Left lung (tissue), 10 donors: Measurements from ENCODE around the gene EBF3. TPM values are rescaled to one million over a fixed set of nuclear protein-coding genes. Genes with fewer than 3 reads are reported as not detected.

Source experiments
- ATAC-seq: fragments of 200-7000 bp; cut with Tn5 transposase; one replicate; pipeline ENCODE4 v1.9.1; 2020; ENCODE audit warnings: moderate library complexity
- DNase-seq, 4 donors: peaks; one replicate each; pipeline ENCODE4 v3.0.0-alpha.2; 2013 to 2020
- H3K27ac ChIP-seq, 2 donors: fragments of 200-600 bp; sonication (generic) in 1 of 2; one replicate each; pipeline versions ENCODE4 v1.5.0 to v1.8.0; 2020 to 2021
- H3K27me3 ChIP-seq, 2 donors: fragments of 200-600 bp; sonication (generic) in 1 of 2; one replicate each; pipeline versions ENCODE4 v1.5.0 to v1.8.0; 2020 to 2021
- H3K36me3 ChIP-seq, 2 donors: fragments of 200-600 bp; sonication (generic) in 1 of 2; one replicate each; pipeline versions ENCODE4 v1.5.0 to v1.8.0; 2020 to 2021
- H3K4me1 ChIP-seq, 2 donors: fragments of 200-600 bp; one replicate each; pipeline ENCODE4 v1.8.0; 2021
- H3K4me3 ChIP-seq, 2 donors: fragments of 200-600 bp; sonication (generic) in 1 of 2; one replicate each; pipeline versions ENCODE4 v1.5.0 to v1.8.0; 2020 to 2021; ENCODE audit warnings: mild to moderate bottlenecking in 1 of 2
- H3K9me3 ChIP-seq, 2 donors: fragments of 200-600 bp; sonication (generic) in 1 of 2; one replicate each; pipeline versions ENCODE4 v1.5.0 to v1.8.0; 2020 to 2021
- CTCF ChIP-seq, 2 donors: fragments of 200-600 bp; sonication (generic) in 1 of 2; IDR thresholded peaks; one replicate each; pipeline versions ENCODE4 v1.5.0 to v1.8.0; 2021; ENCODE audit warnings: antibody characterized with exemption in 2 of 2
- intact Hi-C, 2 donors: fragments of 100-400 bp; cut with DNase I; formaldehyde crosslinking; loops; one replicate each; pipeline versions ENCODE4 v1.11.2 to v1.14.2; 2022
- polyA plus RNA-seq, 6 donors: library from polyadenylated mRNA; unstranded; fragments of 120-200 nt; gene quantifications; one replicate each; pipeline ENCODE4 v1.2.1, GENCODE V29; 2013; ENCODE audit not compliant: insufficient read length in 6 of 6
- total RNA-seq, 2 donors: library from RNA; stranded (reverse); fragmentation: NEBNext Ultra II Directional; extraction: Animal tissue kit (Norgen Biotek cat#: 25700); gene quantifications; one replicate each; pipeline ENCODE4 v1.2.1, GENCODE V29; 2021
- donor health status: DM: no; HTN: yes; CAD: no.
- donor health status: DM: no; HTN: no; CAD: no.

Gene EBF3
- total and polyA plus RNA-seq, 8 donors = 0.10 to 2.0 (median 1.4) TPM; not detected in 1

- no peak overlapping the region for H3K27ac ChIP-seq
- no peak overlapping the region for H3K4me3 ChIP-seq
- no peak for DNase-seq
- no peaks in the 10 kb centered on the region for H3K4me1 ChIP-seq
- TF ChIP-seq CTCF (IDR thresholded peaks at IDR 0.05) = no peak
- H3K9me3 ChIP-seq = no peaks in the 10 kb centered on the region
- H3K36me3 ChIP-seq = no peaks in the 10 kb centered on the region
- intact Hi-C loops = no loop called here
- ATAC-seq = no peak
- H3K27me3 ChIP-seq = peaks cover 0 to 33% of the 10 kb centered on the region in 2 donors
These were observed 83.7 kb downstream of the EBF3 start for GRCh38 chr10:129880191-129880870.

- H3K4me3 ChIP-seq = no peak overlapping the region
- peaks cover 0 to 28% of the 10 kb centered on the region in 2 donors for H3K27me3 ChIP-seq
- intact Hi-C loops = no loop called here
- H3K4me1 ChIP-seq = no peaks in the 10 kb centered on the region
- no peak overlapping the region for H3K27ac ChIP-seq
- ATAC-seq = no peak
- H3K36me3 ChIP-seq = no peaks in the 10 kb centered on the region
- no peak for DNase-seq
- no peak for TF ChIP-seq CTCF (IDR thresholded peaks at IDR 0.05)
- no peaks in the 10 kb centered on the region for H3K9me3 ChIP-seq
These were observed 84.4 kb downstream of the EBF3 start for GRCh38 chr10:129879655-129880054.

GRCh38 chr10:129878835-129879234 is 85.2 kb downstream of the EBF3 start:
- Histone ChIP-seq H3K27ac (no peak overlapping the region), H3K36me3 (no peaks in the 10 kb centered on the region), H3K4me1 (no peaks in the 10 kb centered on the region), H3K27me3 (peaks cover 0 to 24% of the 10 kb centered on the region in 2 donors), H3K9me3 (no peaks in the 10 kb centered on the region), H3K4me3 (no peak overlapping the region)
- DNase-seq (no peak), ATAC-seq (no peak)
- intact Hi-C loops = no loop called here
- no peak for TF ChIP-seq CTCF (IDR thresholded peaks at IDR 0.05)

- peaks cover 0 to 17% of the 10 kb centered on the region in 2 donors for H3K27me3 ChIP-seq
- H3K4me1 ChIP-seq = no peaks in the 10 kb centered on the region
- no peaks in the 10 kb centered on the region for H3K36me3 ChIP-seq
- no peak overlapping the region for H3K4me3 ChIP-seq
- ATAC-seq = peak; percentile 60
- no peak overlapping the region for H3K27ac ChIP-seq
- TF ChIP-seq CTCF (IDR thresholded peaks at IDR 0.05) = peak; percentile 24 to 40
- no peaks in the 10 kb centered on the region for H3K9me3 ChIP-seq
- DNase-seq = no peak
- intact Hi-C loops = no loop called here
These were observed 86.2 kb downstream of the EBF3 start for GRCh38 chr10:129877773-129878371.

GRCh38 chr10:129876838-129877237 is 87.2 kb downstream of the EBF3 start:
- no peak for ATAC-seq
- DNase-seq = no peak
- intact Hi-C loops = no loop called here
- no peak overlapping the region for H3K27ac ChIP-seq
- TF ChIP-seq CTCF (IDR thresholded peaks at IDR 0.05) = no peak
- no peaks in the 10 kb centered on the region for H3K4me1 ChIP-seq
- H3K36me3 ChIP-seq = no peaks in the 10 kb centered on the region
- H3K27me3 ChIP-seq = peaks cover 0 to 11% of the 10 kb centered on the region in 2 donors
- H3K9me3 ChIP-seq = no peaks in the 10 kb centered on the region
- no peak overlapping the region for H3K4me3 ChIP-seq
